B cell (primary cell): Measurements from ENCODE around the gene DHX9.

Source experiments
- EZH2 ChIP-seq: IDR thresholded peaks from 2 replicates; pipeline ENCODE4 v1.6.1; 2012; ENCODE audit warnings: borderline replicate concordance, low read depth, mild to moderate bottlenecking, moderate library complexity, low read length; ENCODE audit not compliant: insufficient read depth, poor library complexity, severe bottlenecking
- TF ChIP-seq, protein P1 (sequence below): fragments of 200-600 bp; IDR thresholded peaks from one replicate; pipeline ENCODE4 v1.8.0; 2022; ENCODE audit warnings: antibody characterized with exemption, mild to moderate bottlenecking

DNA sequence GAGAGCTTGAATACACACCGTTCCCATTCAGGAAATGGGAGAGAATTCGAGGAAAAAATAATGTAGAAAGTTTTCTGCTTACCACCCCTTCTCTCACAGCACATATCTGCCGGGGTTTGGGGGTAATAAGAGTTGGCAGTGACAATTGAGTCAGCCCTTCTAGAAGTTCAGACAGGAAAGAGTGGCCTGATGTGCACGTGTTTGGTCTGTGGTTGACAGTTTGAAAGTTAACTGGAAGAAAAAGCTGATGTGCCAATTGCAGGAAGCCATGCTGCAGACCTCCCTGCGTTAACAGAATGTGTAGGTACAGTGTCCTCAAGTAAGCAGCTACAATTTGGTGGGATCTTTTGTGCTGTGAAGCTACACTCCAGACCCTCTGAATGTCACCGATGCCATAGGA lies 50.9 kb downstream of the DHX9 start:
- TF ChIP-seq, protein P1, sequence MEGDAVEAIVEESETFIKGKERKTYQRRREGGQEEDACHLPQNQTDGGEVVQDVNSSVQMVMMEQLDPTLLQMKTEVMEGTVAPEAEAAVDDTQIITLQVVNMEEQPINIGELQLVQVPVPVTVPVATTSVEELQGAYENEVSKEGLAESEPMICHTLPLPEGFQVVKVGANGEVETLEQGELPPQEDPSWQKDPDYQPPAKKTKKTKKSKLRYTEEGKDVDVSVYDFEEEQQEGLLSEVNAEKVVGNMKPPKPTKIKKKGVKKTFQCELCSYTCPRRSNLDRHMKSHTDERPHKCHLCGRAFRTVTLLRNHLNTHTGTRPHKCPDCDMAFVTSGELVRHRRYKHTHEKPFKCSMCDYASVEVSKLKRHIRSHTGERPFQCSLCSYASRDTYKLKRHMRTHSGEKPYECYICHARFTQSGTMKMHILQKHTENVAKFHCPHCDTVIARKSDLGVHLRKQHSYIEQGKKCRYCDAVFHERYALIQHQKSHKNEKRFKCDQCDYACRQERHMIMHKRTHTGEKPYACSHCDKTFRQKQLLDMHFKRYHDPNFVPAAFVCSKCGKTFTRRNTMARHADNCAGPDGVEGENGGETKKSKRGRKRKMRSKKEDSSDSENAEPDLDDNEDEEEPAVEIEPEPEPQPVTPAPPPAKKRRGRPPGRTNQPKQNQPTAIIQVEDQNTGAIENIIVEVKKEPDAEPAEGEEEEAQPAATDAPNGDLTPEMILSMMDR = no peak
- TF ChIP-seq EZH2 = no peak
